ENCODE results near the gene TRIM42.

The TRIM42 gene

GRCh38 chr3:140699516-140700231, 21.8 kb downstream of the TRIM42 start:
- no peaks in the 10 kb centered on the region for H3K36me3 Mint-ChIP-seq

GRCh38 chr3:140702281-140702680, 24.4 kb downstream of the TRIM42 start:
- Mint-ChIP-seq H3K36me3 (no peaks in the 10 kb centered on the region), H3K27me3 (peaks cover 0 to 20% of the 10 kb centered on the region in 2 donors), H3K9me3 (peaks cover 4% of the 10 kb centered on the region in 2 donors), H3K4me1 (no peaks in the 10 kb centered on the region), H3K27ac (no peak overlapping the region), H3K4me3 (no peak overlapping the region)
- ATAC-seq (replicated peaks) (no peak), DNase-seq (no peak)

More at GRCh38 chr3:140699516-140700231, 21.8 kb downstream of the TRIM42 start:
- H3K4me3 Mint-ChIP-seq = no peak overlapping the region
- no peak for DNase-seq
- no peaks in the 10 kb centered on the region for H3K4me1 Mint-ChIP-seq
- no peak overlapping the region for H3K27ac Mint-ChIP-seq
- no peak for ATAC-seq (replicated peaks)
- no peaks in the 10 kb centered on the region for H3K9me3 Mint-ChIP-seq
- H3K27me3 Mint-ChIP-seq = peaks cover 0 to 17% of the 10 kb centered on the region in 2 donors

- Mint-ChIP-seq H3K4me1 (no peaks in the 10 kb centered on the region), H3K9me3 (peaks cover 4% of the 10 kb centered on the region in 2 donors), H3K27ac (no peak overlapping the region), H3K36me3 (no peaks in the 10 kb centered on the region), H3K4me3 (no peak overlapping the region), H3K27me3 (peaks cover 0 to 22% of the 10 kb centered on the region in 2 donors)
- DNase-seq (no peak), ATAC-seq (replicated peaks) (no peak)
Observed at GRCh38 chr3:140703496-140703895, 25.6 kb downstream of the TRIM42 start.

GRCh38 chr3:140704733-140705132, 26.9 kb downstream of the TRIM42 start:
- Mint-ChIP-seq H3K27ac (no peak overlapping the region), H3K4me1 (no peaks in the 10 kb centered on the region), H3K9me3 (peaks cover 4% of the 10 kb centered on the region in 2 donors), H3K36me3 (no peaks in the 10 kb centered on the region), H3K4me3 (no peak overlapping the region), H3K27me3 (peaks cover 0 to 25% of the 10 kb centered on the region in 2 donors)
- no peak for DNase-seq
- ATAC-seq (replicated peaks) = no peak

- ATAC-seq (replicated peaks) = no peak
- Mint-ChIP-seq H3K4me1 (no peaks in the 10 kb centered on the region), H3K4me3 (no peak overlapping the region), H3K27me3 (peaks cover 0 to 21% of the 10 kb centered on the region in 2 donors), H3K9me3 (peaks cover 4% of the 10 kb centered on the region in 2 donors), H3K27ac (no peak overlapping the region), H3K36me3 (no peaks in the 10 kb centered on the region)
- no peak for DNase-seq
Observed at GRCh38 chr3:140705954-140706353, 28.1 kb downstream of the TRIM42 start.

GRCh38 chr3:140706360-140706759, 28.5 kb downstream of the TRIM42 start:
- Mint-ChIP-seq H3K4me1 (no peaks in the 10 kb centered on the region), H3K27ac (no peak overlapping the region), H3K9me3 (peaks cover 4% of the 10 kb centered on the region in 2 donors), H3K36me3 (no peaks in the 10 kb centered on the region), H3K27me3 (peaks cover 0 to 21% of the 10 kb centered on the region in 2 donors), H3K4me3 (no peak overlapping the region)
- no peak for DNase-seq
- no peak for ATAC-seq (replicated peaks)

GRCh38 chr3:140708815-140709214, 31.0 kb downstream of the TRIM42 start:
- Mint-ChIP-seq H3K36me3 (no peaks in the 10 kb centered on the region), H3K4me3 (no peak overlapping the region), H3K27me3 (peaks cover 6 to 13% of the 10 kb centered on the region in 2 donors), H3K27ac (no peak overlapping the region), H3K9me3 (peaks cover 4% of the 10 kb centered on the region in 2 donors), H3K4me1 (peaks cover 4 to 6% of the 10 kb centered on the region in 2 donors)
- ATAC-seq (replicated peaks) = no peak
- DNase-seq = no peak

- Mint-ChIP-seq H3K4me3 (no peak overlapping the region), H3K27me3 (peaks cover 6 to 11% of the 10 kb centered on the region in 2 donors), H3K36me3 (no peaks in the 10 kb centered on the region), H3K4me1 (peaks cover 4 to 6% of the 10 kb centered on the region in 2 donors), H3K9me3 (peaks cover 4% of the 10 kb centered on the region in 2 donors), H3K27ac (no peak overlapping the region)
- ATAC-seq (replicated peaks) = no peak
- DNase-seq = no peak
Observed at GRCh38 chr3:140709751-140710150, 31.9 kb downstream of the TRIM42 start.

GRCh38 chr3:140710711-140711389, 33.0 kb downstream of the TRIM42 start:
- peaks cover 4 to 6% of the 10 kb centered on the region in 2 donors for H3K4me1 Mint-ChIP-seq
- H3K4me3 Mint-ChIP-seq = no peak overlapping the region
- DNase-seq (no peak), ATAC-seq (replicated peaks) (no peak)
- peaks cover 2 to 4% of the 10 kb centered on the region in 2 donors for H3K9me3 Mint-ChIP-seq
- no peak overlapping the region for H3K27ac Mint-ChIP-seq
- no peaks in the 10 kb centered on the region for H3K36me3 Mint-ChIP-seq
- H3K27me3 Mint-ChIP-seq = peaks cover 6 to 9% of the 10 kb centered on the region in 2 donors

GRCh38 chr3:140711390-140712035, 33.6 kb downstream of the TRIM42 start:
- H3K27me3 Mint-ChIP-seq = peaks cover 6 to 9% of the 10 kb centered on the region in 2 donors
- no peaks in the 10 kb centered on the region for H3K36me3 Mint-ChIP-seq
- H3K27ac Mint-ChIP-seq = no peak overlapping the region
- H3K9me3 Mint-ChIP-seq = peaks cover under 1 to 3% of the 10 kb centered on the region in 2 donors
- ATAC-seq (replicated peaks) (no peak), DNase-seq (no peak)
- H3K4me1 Mint-ChIP-seq = peaks cover 8 to 11% of the 10 kb centered on the region in 2 donors
- no peak overlapping the region for H3K4me3 Mint-ChIP-seq

- Mint-ChIP-seq H3K4me1 (peaks cover 10 to 13% of the 10 kb centered on the region in 2 donors), H3K36me3 (no peaks in the 10 kb centered on the region), H3K27me3 (peaks cover 6 to 9% of the 10 kb centered on the region in 2 donors), H3K9me3 (peaks cover 0 to 2% of the 10 kb centered on the region in 2 donors), H3K4me3 (no peak overlapping the region), H3K27ac (no peak overlapping the region)
- ATAC-seq (replicated peaks) = no peak
- no peak for DNase-seq
Observed at GRCh38 chr3:140712301-140712700, 34.4 kb downstream of the TRIM42 start.

GRCh38 chr3:140715035-140715434, 37.2 kb downstream of the TRIM42 start:
- H3K36me3 Mint-ChIP-seq = no peaks in the 10 kb centered on the region
- H3K9me3 Mint-ChIP-seq = peaks cover 0 to 2% of the 10 kb centered on the region in 2 donors
- H3K27ac Mint-ChIP-seq = no peak overlapping the region
- H3K4me3 Mint-ChIP-seq = no peak overlapping the region
- H3K4me1 Mint-ChIP-seq = peaks cover 10 to 13% of the 10 kb centered on the region in 2 donors
- no peak for DNase-seq
- no peak for ATAC-seq (replicated peaks)
- peaks cover 4 to 6% of the 10 kb centered on the region in 2 donors for H3K27me3 Mint-ChIP-seq

GRCh38 chr3:140717921-140718320, 40.1 kb downstream of the TRIM42 start:
- H3K4me3 Mint-ChIP-seq = no peak overlapping the region
- H3K9me3 Mint-ChIP-seq = peaks cover 0 to 2% of the 10 kb centered on the region in 2 donors
- no peak overlapping the region for H3K27ac Mint-ChIP-seq
- ATAC-seq (replicated peaks) (no peak), DNase-seq (no peak)
- H3K36me3 Mint-ChIP-seq = no peaks in the 10 kb centered on the region
- peaks cover 8 to 9% of the 10 kb centered on the region in 2 donors for H3K4me1 Mint-ChIP-seq
- peaks cover 1 to 10% of the 10 kb centered on the region in 2 donors for H3K27me3 Mint-ChIP-seq

GRCh38 chr3:140719841-140720614, 42.2 kb downstream of the TRIM42 start:
- H3K36me3 Mint-ChIP-seq = no peaks in the 10 kb centered on the region
- no peak overlapping the region for H3K27ac Mint-ChIP-seq
- H3K4me1 Mint-ChIP-seq = peaks cover 8 to 10% of the 10 kb centered on the region in 2 donors
- no peak overlapping the region for H3K4me3 Mint-ChIP-seq
- H3K9me3 Mint-ChIP-seq = peaks cover 0 to 2% of the 10 kb centered on the region in 2 donors
- H3K27me3 Mint-ChIP-seq = peaks cover 0 to 14% of the 10 kb centered on the region in 2 donors
- no peak for ATAC-seq (replicated peaks)
- DNase-seq = no peak
